ENCODE results near the gene LHX2. TPM values are rescaled to one million over a fixed set of nuclear protein-coding genes. Genes with fewer than 3 reads are reported as not detected.

The LHX2 gene
- total RNA-seq, 2 donors from 2014 or later: 0.31 TPM; not detected in 1

- Histone ChIP-seq H3K27ac (no peak overlapping the region), H3K27me3 (no peaks in the 10 kb centered on the region), H3K4me3 (no peak overlapping the region), H3K9me3 (no peaks in the 10 kb centered on the region), H3K4me1 (peaks cover 0 to 15% of the 10 kb centered on the region in 2 donors), H3K36me3 (no peaks in the 10 kb centered on the region)
- no peak for DNase-seq (ENCODE audit: low spot score)
- TF ChIP-seq, protein P1, sequence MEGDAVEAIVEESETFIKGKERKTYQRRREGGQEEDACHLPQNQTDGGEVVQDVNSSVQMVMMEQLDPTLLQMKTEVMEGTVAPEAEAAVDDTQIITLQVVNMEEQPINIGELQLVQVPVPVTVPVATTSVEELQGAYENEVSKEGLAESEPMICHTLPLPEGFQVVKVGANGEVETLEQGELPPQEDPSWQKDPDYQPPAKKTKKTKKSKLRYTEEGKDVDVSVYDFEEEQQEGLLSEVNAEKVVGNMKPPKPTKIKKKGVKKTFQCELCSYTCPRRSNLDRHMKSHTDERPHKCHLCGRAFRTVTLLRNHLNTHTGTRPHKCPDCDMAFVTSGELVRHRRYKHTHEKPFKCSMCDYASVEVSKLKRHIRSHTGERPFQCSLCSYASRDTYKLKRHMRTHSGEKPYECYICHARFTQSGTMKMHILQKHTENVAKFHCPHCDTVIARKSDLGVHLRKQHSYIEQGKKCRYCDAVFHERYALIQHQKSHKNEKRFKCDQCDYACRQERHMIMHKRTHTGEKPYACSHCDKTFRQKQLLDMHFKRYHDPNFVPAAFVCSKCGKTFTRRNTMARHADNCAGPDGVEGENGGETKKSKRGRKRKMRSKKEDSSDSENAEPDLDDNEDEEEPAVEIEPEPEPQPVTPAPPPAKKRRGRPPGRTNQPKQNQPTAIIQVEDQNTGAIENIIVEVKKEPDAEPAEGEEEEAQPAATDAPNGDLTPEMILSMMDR (IDR thresholded peaks at IDR 0.05): no peak
Measured at GRCh38 chr9:124047251-124047672, 35.7 kb downstream of the LHX2 start.

GRCh38 chr9:124050955-124051354 is 39.4 kb downstream of the LHX2 start:
- H3K4me3 ChIP-seq: no peak overlapping the region
- H3K27me3 ChIP-seq: no peaks in the 10 kb centered on the region
- H3K27ac ChIP-seq: no peak overlapping the region
- no peaks in the 10 kb centered on the region for H3K36me3 ChIP-seq
- H3K9me3 ChIP-seq: no peaks in the 10 kb centered on the region
- TF ChIP-seq, protein P1 (IDR thresholded peaks at IDR 0.05): no peak
- DNase-seq (ENCODE audit: low spot score): no peak
- peaks cover 0 to under 1% of the 10 kb centered on the region in 2 donors for H3K4me1 ChIP-seq

DNA sequence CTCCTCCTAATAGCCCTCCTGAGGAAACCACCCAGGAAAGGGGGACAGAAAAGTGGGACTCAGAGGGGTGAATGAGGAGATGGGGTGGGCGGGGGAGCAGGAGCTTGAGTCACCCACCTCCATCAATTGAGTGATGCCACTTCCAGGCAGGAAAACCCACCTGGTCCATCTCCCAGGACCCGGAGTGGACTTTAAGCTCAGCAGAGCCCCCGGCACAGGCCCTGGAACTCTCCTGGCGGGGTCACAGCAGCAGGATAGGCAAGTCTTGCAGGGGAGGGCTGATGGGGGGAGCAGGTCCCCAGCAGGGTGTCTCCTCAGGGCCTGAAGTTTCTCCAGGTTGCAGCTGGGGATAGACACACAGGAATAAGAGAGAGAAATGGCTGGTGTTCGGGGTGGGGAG is 40.8 kb downstream of the LHX2 start:
- TF ChIP-seq, protein P1 (IDR thresholded peaks at IDR 0.05): no peak
- Histone ChIP-seq H3K27me3 (no peaks in the 10 kb centered on the region), H3K36me3 (no peaks in the 10 kb centered on the region)

GRCh38 chr9:124054582-124055227 is 43.1 kb downstream of the LHX2 start:
- no peaks in the 10 kb centered on the region for H3K36me3 ChIP-seq
- H3K4me1 ChIP-seq: no peaks in the 10 kb centered on the region
- H3K9me3 ChIP-seq: no peaks in the 10 kb centered on the region
- H3K27ac ChIP-seq: no peak overlapping the region
- no peak overlapping the region for H3K4me3 ChIP-seq
- TF ChIP-seq, protein P1 (IDR thresholded peaks at IDR 0.05): no peak
- H3K27me3 ChIP-seq: no peaks in the 10 kb centered on the region
- no peak for DNase-seq (ENCODE audit: low spot score)

More for the DNA sequence above, 40.8 kb downstream of the LHX2 start:
- no peak for DNase-seq (ENCODE audit: low spot score)
- no peak overlapping the region for H3K4me3 ChIP-seq
- no peak overlapping the region for H3K27ac ChIP-seq
- H3K4me1 ChIP-seq: no peaks in the 10 kb centered on the region
- no peaks in the 10 kb centered on the region for H3K9me3 ChIP-seq

GRCh38 chr9:124060844-124061605 is 49.5 kb downstream of the LHX2 start:
- TF ChIP-seq, protein P1 (IDR thresholded peaks at IDR 0.05): no peak
- no peak overlapping the region for H3K4me3 ChIP-seq
- DNase-seq (ENCODE audit: low spot score): no peak
- H3K4me1 ChIP-seq: no peaks in the 10 kb centered on the region
- H3K36me3 ChIP-seq: no peaks in the 10 kb centered on the region
- no peak overlapping the region for H3K27ac ChIP-seq
- no peaks in the 10 kb centered on the region for H3K27me3 ChIP-seq
- no peaks in the 10 kb centered on the region for H3K9me3 ChIP-seq
